ENCODE results near the gene SYTL2. TPM values are rescaled to one million over a fixed set of nuclear protein-coding genes. Genes with fewer than 3 reads are reported as not detected.
A peak's percentile ranks its signal among the peaks of the same experiment; 100 is the strongest.
"Not testable (repeated sequence)": the region's sequence is repeated elsewhere in the genome, so short reads cannot be mapped to it uniquely, and the experiment has no call there.

The SYTL2 gene
- 7.0 TPM for total RNA-seq

GRCh38 chr11:85810871-85811611 lies at the start of gene SYTL2:
TSS of gene SYTL2 (minus strand) at chr11:85811141. CDS start at chr11:85757725, 53,416 bp downstream.
- DNase-seq: peak; percentile 59

GRCh38 chr11:85859541-85859940 lies 48.6 kb upstream of the SYTL2 start:
- not testable (repeated sequence) for DNase-seq

DNA sequence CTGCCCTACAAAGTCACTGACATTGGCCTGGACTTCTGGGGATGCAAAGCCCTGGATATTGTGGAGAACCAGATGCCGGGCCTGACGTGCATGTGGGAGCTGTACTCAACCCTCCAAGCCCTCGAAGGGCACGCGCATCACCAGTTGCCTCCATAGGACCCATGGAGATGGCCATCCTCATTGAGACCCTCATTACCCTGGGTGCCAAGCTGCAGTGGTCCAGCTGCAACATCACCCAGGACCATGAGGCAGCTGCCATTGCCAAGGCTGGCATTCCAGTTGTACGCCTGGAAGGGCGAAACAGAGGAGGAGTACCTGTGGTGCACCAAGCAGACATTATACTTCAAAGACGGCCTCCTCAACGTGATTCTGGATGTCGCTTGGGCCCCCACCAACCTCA lies 46.2 kb upstream of the SYTL2 start:
- no peak for DNase-seq

GRCh38 chr11:85855341-85855656 lies 44.4 kb upstream of the SYTL2 start, which contains the start of gene CCDC83:
TSS of gene CCDC83 (plus strand) at chr11:85855383. CDS start at chr11:85865124, 9,741 bp downstream.
- no peak for DNase-seq

DNA sequence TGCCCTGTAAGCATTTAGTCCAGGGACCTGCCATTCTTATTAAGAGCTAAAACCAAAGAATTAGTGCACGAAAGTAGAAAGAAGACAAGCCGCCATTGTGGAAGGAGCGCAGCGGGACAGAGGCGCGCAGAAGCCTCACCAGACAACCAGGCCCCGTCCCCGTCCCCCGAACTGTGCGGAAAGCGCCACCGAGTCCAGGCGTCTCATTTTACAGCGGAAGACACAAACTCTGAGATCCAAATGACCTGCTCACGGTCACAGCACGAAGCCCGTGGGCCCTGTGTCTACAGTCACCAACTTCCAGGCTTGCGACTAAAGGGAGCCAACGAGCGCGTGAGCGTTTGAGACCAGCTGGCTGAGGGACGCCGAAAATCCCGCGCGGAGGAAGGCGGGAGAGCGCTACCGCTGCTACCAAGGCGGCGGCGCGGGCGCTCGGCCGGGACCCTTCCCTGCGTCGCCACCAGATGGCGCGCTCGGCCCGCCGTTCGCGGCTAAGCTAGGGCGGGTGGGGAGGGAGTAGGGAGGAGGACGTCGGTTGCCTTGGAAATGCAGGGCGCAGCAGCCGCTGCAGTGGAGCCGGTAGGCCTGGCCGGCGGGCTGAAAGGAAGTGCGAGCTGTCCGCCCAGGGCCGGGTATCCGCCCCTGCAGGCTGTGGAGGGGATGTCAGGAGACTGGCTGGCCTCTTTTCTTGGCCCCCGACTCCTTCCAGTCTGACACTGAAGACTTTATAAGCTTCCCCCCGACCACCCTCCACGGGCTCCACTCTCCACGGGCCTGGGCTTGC lies 43.8 kb upstream of the SYTL2 start:
- DNase-seq: peak; percentile 86

GRCh38 chr11:85854212-85854556 lies 43.2 kb upstream of the SYTL2 start:
- DNase-seq: no peak

DNA sequence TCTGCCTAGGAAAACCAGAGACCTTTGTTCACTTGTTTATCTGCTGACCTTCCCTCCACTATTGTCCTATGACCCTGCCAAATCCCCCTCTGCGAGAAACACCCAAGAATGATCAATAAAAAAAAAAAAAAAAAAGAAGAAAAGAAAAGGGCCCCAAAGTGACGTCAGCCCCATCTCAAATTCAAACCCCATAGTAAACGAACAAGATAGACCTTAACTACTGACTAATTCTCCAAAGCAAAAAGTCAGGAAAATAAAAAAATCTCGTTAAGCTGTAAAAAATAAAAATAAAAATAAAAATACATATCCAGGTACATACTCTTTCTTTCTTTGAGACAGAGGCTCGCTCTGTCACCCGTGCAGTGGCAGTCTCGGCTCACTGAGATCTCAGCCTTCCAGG lies 42.6 kb upstream of the SYTL2 start:
- not testable (repeated sequence) for DNase-seq

- DNase-seq: not testable (repeated sequence)
Measured at GRCh38 chr11:85852754-85853153, 41.8 kb upstream of the SYTL2 start.

DNA sequence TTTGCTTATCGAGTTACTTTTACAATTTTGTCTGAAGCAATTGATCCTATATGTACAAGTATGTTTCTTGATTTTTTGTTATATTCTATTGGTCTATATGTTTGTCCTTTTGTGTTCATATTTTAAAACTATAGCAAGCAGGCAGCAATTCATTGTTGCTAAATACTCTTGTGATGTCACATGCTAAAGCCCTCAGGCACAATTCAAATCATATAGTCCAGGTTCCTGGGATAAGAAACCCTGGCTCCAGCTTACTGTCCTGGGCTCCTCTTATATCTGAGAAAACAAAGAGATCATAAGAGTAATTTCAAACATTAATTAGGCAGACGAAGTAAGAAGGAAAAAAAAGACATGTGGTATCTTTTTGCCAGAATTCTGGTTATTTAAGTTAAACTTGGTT lies 37.6 kb upstream of the SYTL2 start:
- no peak for DNase-seq

DNA sequence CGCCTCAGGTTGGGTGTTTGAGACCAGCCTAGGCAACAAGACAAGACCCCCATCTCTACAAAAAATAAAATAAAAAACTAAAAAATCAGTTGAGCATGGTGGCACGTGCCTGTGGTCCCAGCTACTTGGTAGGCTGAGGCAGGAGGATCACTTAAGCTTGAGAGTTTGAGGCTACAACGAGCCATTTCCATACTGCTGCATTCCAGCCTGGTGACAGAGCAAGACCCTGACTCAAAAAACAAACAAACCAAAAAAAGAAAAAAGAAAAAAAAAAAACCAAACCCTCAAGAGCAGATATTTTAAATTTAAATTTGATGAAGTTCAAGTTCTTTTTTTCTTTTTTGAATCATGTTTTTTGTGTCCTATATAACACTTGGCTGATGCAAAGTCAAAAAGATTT lies 37.1 kb upstream of the SYTL2 start:
- no peak for DNase-seq

DNA sequence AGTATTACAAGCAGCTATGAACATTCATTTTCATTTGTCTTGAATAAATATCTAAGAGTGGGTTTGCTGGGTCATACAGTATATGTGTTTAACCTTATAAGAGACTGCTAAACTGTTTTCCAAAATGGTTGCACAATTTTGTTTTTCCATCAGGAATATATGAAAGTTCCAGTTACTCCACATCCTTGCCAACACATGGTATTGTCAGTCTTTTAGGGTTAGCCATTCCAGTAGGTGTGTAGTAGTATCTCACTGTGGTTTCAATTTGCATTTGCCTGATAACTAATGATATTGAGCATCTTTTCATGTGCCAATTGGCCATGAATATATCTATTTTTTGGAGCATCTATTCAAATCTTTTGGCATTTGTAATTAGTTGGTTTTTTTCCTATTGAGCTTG lies 36.5 kb upstream of the SYTL2 start:
- no peak for DNase-seq

DNA sequence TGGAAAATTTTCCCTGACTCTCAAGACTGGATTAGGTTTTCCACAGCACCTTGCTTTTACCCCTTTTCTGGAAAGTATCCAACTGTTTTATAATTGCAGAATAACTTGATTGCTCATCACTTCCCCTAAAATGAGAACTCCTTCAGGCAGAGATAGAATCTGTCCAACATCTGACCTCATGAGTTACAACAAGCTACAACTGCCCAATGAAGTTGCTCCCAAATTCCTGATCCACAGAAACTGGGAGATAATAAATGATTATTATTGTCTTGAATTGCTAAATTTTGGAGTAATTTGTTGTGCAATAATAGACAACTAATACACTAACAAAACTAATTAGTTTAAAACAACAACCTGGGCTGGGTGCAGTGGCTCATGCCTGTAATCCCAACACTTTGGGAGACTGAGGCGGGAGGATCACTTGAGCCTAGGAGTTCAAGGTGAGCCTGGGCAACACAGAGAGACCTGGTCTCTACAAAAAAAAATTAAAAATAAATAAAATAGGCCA lies 34.2 kb upstream of the SYTL2 start:
- no peak for DNase-seq

GRCh38 chr11:85844439-85845123 lies 33.6 kb upstream of the SYTL2 start:
- no peak for DNase-seq

- DNase-seq: no peak
Measured at GRCh38 chr11:85843929-85844328, 33.0 kb upstream of the SYTL2 start.

- not testable (repeated sequence) for DNase-seq
Measured at GRCh38 chr11:85840932-85841331, 30.0 kb upstream of the SYTL2 start.

GRCh38 chr11:85835729-85836128 lies 24.8 kb upstream of the SYTL2 start:
- no peak for DNase-seq

GRCh38 chr11:85835263-85835662 lies 24.3 kb upstream of the SYTL2 start:
- DNase-seq: no peak

- DNase-seq: no peak
Measured at GRCh38 chr11:85831050-85831449, 20.1 kb upstream of the SYTL2 start.

GRCh38 chr11:85829172-85829571 lies 18.2 kb upstream of the SYTL2 start:
- DNase-seq: no peak

DNA sequence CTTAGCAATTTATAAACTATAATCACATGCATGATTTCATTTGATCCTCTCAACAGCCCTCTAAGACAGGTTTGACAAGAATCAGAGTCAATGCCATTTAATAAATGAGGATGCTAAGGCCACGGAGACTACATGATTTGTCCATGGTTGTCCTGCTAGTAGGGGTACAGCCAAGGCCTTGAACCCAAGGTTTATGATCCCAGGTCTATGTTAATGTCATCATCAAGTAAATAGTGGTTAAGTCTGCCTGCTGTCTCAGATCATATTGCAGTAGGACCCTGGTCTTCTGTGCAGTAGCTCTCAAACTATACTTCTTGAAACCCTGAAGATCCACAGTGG lies 17.7 kb upstream of the SYTL2 start:
- DNase-seq: no peak

DNA sequence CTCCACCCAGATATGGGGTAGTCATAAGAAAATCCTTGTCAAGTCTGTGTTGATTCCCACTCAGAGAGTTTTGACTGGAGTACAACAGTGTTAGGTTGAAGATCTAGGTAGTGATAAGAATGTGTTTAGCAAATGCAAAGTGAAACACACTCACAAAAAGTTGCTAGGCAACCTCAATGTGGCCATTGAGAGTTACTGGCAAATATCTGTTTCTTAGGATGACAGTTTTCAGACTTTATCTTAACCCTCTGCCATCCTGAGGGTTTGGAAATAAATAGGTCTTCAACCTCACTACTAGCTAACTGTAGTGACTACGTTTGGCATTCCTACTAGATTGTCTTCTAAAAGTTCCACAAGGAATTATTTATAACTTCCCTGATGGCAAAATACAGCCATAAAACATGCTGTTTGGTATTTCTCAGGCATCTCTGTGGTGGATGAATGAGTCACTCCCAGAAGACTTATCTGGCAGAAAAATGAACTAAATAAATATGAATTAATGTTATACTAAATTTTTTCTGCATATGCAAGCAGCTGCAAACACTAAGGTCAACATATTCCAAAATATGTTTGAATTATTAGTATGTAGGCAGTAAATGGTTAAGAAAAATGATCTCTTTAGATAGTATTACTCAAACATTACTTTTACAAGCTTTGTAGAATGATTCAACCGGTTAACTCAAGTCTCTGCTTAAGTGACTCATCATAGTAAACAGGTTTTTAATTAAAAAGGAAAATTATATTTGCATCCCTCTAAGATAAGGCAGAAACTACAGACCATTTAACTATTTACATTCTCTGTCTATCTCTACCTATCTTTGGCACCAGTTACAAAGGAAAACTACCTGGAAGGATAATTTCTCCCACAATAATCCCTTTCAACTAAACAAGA lies 17.1 kb upstream of the SYTL2 start:
- no peak for DNase-seq
